ENCODE results near the gene LEFTY1. TPM values are rescaled to one million over a fixed set of nuclear protein-coding genes. Genes with fewer than 3 reads are reported as not detected.

LEFTY1 gene
- total RNA-seq, 1 experiment from 2014 or later: not detected

- POLR2A ChIA-PET: no interaction called here
- no peak for DNase-seq
- intact Hi-C loops (cut with micrococcal nuclease; ENCODE audit: unreplicated experiment): no loop called here
Measured at GRCh38 chr1:225917536-225917935, 28.6 kb upstream of the LEFTY1 start.

DNA sequence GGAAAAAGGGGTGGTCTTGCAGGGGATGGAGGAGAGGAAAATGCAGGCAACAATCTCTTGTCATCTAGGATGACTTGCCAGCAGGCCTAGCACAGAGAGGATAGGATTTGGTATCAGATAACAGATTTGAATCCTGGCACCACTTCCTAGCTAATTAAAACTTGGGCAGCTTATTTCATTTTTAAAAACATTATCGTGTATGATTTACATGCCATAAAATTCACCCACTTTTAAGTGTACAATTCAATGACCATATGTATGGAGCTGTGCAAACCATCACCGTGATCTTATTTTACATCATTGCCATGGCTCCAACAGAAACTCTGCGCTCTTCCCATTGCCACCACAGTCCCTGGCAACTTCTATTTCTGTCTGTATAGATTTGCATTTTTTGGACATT, 28.2 kb upstream of the LEFTY1 start:
- DNase-seq: no peak
- Mint-ChIP-seq H3K36me3 (ENCODE audit: insufficient read depth, unreplicated experiment) (peaks cover 21% of the 10 kb centered on the region), H3K9me3 (ENCODE audit: unreplicated experiment) (no peaks in the 10 kb centered on the region), H3K27me3 (ENCODE audit: insufficient read depth, unreplicated experiment) (no peaks in the 10 kb centered on the region), H3K4me1 (ENCODE audit: low read depth, unreplicated experiment) (no peaks in the 10 kb centered on the region), H3K27ac (ENCODE audit: unreplicated experiment) (no peak overlapping the region), H3K4me3 (ENCODE audit: unreplicated experiment) (no peak overlapping the region)
- no TSS peak for BruUV-seq (replicated peaks)
- ChIA-PET CTCF (no interaction called here), POLR2A (no interaction called here)
- intact Hi-C loops (cut with micrococcal nuclease; ENCODE audit: unreplicated experiment): no loop called here
- no peaks in the 10 kb centered on the region for H3K27me3 ChIP-seq (replicated peaks; ENCODE audit: control insufficient read depth, insufficient read depth, low read length)
- no peaks in the 10 kb centered on the region for H3K9me3 ChIP-seq
- no peak overlapping the region for H3K4me3 ChIP-seq (ENCODE audit: low read depth, low read length)
- H3K4me1 ChIP-seq: no peaks in the 10 kb centered on the region
- peaks cover 2% of the 10 kb centered on the region for H3K36me3 ChIP-seq (ENCODE audit: control insufficient read depth, insufficient read depth, low read length)
- no peak for TF ChIP-seq CTCF (IDR thresholded peaks at IDR 0.05; ENCODE audit: insufficient read depth in 1 of 2, low read depth in 1 of 2, low read length in 1 of 2, severe bottlenecking in 1 of 2, unreplicated experiment in 1 of 2)

More at GRCh38 chr1:225917536-225917935, 28.6 kb upstream of the LEFTY1 start:
- H3K4me1 Mint-ChIP-seq (ENCODE audit: low read depth, unreplicated experiment): no peaks in the 10 kb centered on the region
- BruUV-seq (replicated peaks): no TSS peak
- H3K36me3 Mint-ChIP-seq (ENCODE audit: insufficient read depth, unreplicated experiment): peaks cover 21% of the 10 kb centered on the region
- H3K9me3 Mint-ChIP-seq (ENCODE audit: unreplicated experiment): no peaks in the 10 kb centered on the region
- no peaks in the 10 kb centered on the region for H3K27me3 ChIP-seq (replicated peaks; ENCODE audit: control insufficient read depth, insufficient read depth, low read length)
- peaks cover 2% of the 10 kb centered on the region for H3K36me3 ChIP-seq (ENCODE audit: control insufficient read depth, insufficient read depth, low read length)
- CTCF ChIA-PET: interaction anchor here (0.6 kb wide), 1 partner anchor 62 kb away, joined by 3 read pairs; no protein-coding TSS in a partner anchor
- no peaks in the 10 kb centered on the region for H3K9me3 ChIP-seq
- no peak for TF ChIP-seq CTCF (IDR thresholded peaks at IDR 0.05; ENCODE audit: insufficient read depth in 1 of 2, low read depth in 1 of 2, low read length in 1 of 2, severe bottlenecking in 1 of 2, unreplicated experiment in 1 of 2)
- no peak overlapping the region for H3K4me3 ChIP-seq (ENCODE audit: low read depth, low read length)
- H3K27ac Mint-ChIP-seq (ENCODE audit: unreplicated experiment): no peak overlapping the region
- no peak overlapping the region for H3K4me3 Mint-ChIP-seq (ENCODE audit: unreplicated experiment)
- H3K4me1 ChIP-seq: no peaks in the 10 kb centered on the region
- no peaks in the 10 kb centered on the region for H3K27me3 Mint-ChIP-seq (ENCODE audit: insufficient read depth, unreplicated experiment)

DNA sequence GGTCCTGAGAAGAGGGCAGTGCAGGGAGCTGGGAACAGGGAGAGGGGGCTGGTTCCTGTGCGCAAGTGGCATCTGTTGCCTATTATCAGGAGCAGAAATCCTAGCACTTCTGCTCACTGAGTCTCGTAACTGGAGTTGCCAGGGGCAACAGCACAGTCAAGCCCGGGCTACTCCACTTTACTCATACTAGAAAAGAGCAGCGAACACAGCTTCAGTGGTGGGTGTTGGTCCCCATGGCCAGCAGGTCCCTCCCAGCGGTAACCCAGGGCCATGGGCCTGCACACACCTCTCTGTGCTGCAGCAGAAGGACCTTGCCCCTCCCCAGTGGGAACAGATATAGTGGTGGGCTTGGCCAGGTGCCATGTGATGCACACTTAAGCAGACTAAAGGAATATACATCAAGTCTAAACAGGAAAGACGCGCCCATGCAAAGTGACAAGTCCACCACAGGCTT, 26.6 kb upstream of the LEFTY1 start:
- no peaks in the 10 kb centered on the region for H3K4me1 Mint-ChIP-seq (ENCODE audit: low read depth, unreplicated experiment)
- no peak overlapping the region for H3K27ac Mint-ChIP-seq (ENCODE audit: unreplicated experiment)
- Histone ChIP-seq H3K27me3 (replicated peaks; ENCODE audit: control insufficient read depth, insufficient read depth, low read length) (no peaks in the 10 kb centered on the region), H3K36me3 (ENCODE audit: control insufficient read depth, insufficient read depth, low read length) (peaks cover 2% of the 10 kb centered on the region; the same call in 1 of the 2 replicates), H3K4me1 (no peaks in the 10 kb centered on the region), H3K4me3 (ENCODE audit: low read depth, low read length) (no peak overlapping the region), H3K9me3 (no peaks in the 10 kb centered on the region)
- ChIA-PET POLR2A (no interaction called here), CTCF (interaction anchor here (0.5 kb wide), 1 partner anchor 169 kb away, joined by 4 read pairs; no protein-coding TSS in a partner anchor)
- H3K9me3 Mint-ChIP-seq (ENCODE audit: unreplicated experiment): no peaks in the 10 kb centered on the region
- BruUV-seq (replicated peaks): no TSS peak
- H3K4me3 Mint-ChIP-seq (ENCODE audit: unreplicated experiment): no peak overlapping the region
- no peaks in the 10 kb centered on the region for H3K27me3 Mint-ChIP-seq (ENCODE audit: insufficient read depth, unreplicated experiment)
- H3K36me3 Mint-ChIP-seq (ENCODE audit: insufficient read depth, unreplicated experiment): peaks cover 14% of the 10 kb centered on the region
- no peak for DNase-seq
- intact Hi-C loops (cut with micrococcal nuclease; ENCODE audit: unreplicated experiment): no loop called here
- TF ChIP-seq CTCF (IDR thresholded peaks at IDR 0.05; ENCODE audit: insufficient read depth in 1 of 2, low read depth in 1 of 2, low read length in 1 of 2, severe bottlenecking in 1 of 2, unreplicated experiment in 1 of 2): no peak

All from Caco-2 (cell line).